HPDE6-E6E7 (cell line): ENCODE data around the gene KDM1B.

Experiments used
- DNase-seq: peaks from one replicate; pipeline ENCODE4 v3.0.0; 2011; ENCODE audit warnings: missing footprints; ENCODE audit errors: extremely low spot score

The KDM1B gene

DNA sequence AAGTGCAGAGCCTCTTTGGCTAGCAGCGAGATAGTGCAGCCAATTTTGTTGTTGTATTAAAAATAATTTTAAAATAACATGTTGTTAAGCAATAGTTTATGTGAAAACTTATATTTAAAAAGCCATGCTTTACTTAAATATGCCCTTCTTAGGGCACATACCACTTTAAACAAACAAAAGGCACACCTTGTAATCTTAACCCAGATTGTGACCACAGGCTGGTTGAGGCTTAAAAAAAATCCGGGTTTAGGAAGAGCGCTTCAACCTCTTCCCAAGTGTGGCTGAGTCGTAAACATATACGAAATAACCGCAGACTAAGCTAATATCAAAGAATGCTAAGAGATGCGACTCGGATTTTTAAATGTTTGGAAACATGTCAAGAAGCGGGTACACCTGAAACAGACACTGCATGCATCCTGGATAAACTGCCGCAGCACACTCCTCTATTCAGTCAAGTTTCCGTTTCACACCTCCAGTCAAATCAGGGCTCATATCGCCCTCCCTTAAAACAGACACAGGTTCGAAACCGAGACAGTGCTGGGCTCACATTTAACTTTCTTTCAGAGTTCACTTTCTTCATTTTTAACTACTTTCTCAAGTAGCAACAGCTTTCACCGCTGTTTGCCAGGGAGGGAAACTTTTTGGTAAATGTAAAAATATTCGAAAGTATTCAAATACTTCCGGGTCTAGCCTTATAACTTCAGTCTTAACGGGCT, 107.6 kb downstream of the KDM1B start:
- DNase-seq: no peak

DNA sequence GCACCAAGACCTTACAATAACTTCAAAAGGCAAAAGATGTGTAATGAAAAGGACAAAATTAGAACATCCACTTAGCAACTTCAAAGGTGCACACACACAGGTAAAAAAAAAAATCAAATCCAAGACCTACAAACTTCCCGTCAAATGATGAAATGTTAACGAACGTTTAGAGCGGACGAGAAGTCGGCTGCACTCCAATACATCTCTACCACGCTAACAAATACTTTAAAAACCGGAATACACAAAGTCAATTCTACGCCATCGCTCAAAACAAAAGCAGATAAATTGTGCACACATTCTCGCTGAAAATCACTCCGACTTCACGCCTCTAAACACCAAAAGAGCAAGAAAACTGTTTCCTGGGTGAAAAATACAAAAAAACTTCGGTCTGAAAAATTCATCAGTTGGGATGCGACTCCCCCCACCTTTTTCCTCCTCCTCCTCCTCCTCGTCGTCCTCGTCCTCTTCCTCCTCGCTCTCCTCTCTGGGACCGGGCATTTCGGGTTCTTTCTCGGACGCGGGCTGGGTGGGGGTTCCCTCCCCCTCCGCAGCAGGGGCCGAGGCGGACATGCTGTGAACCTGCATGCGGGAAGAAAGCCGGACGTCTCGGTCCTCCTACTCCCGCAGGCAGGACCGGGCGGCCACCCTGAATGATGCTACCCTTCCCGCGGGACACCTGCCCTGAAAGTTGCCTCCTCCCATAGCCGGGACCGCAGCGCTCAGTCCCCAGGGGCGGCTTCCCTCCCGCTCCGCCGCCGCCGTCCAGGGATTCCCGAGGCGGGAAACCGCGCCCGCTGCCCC, 108.4 kb downstream of the KDM1B start:
- no peak for DNase-seq

DNA sequence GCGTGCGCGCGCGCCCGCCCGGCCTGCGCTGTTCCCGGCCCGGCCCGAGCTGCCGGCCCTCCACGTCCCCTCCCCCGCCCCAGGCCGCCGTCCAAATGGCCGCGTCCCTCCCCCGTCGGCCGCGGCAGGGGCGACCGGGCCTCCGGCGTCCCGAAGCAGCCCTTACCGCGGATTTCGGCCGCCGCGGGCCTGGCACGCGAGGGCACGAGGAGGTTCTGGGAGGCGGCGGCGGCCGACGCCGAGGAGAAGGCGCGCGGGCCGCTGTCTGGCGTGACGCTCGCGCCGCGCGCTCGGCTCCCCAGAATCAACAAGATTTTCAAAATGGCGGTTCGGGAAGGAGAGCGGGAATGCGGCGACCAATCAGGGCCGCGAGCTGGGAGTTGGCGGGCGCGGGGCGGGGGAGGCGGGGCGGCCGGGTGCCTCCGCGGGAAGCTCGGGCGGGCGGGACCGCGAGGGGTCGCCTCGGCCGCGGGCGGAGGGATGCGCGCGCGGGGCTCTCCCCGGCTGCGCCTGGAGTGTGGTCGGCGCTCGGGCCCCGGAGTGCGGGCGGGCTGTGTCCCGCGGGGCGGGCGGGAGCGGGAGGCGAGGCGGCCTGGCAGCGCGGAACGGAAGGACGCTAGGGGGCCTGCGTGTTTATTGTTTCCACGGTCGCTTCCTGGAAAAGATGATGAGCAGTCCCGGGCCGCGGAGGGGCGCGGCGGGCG, 109.1 kb downstream of the KDM1B start, which contains the start of gene DEK:
DEK (minus strand) TSS at position 312 of the 704 bp plus-strand sequence. CDS start 543 bp downstream, outside the sequence.
- DNase-seq: peak; percentile 73

DNA sequence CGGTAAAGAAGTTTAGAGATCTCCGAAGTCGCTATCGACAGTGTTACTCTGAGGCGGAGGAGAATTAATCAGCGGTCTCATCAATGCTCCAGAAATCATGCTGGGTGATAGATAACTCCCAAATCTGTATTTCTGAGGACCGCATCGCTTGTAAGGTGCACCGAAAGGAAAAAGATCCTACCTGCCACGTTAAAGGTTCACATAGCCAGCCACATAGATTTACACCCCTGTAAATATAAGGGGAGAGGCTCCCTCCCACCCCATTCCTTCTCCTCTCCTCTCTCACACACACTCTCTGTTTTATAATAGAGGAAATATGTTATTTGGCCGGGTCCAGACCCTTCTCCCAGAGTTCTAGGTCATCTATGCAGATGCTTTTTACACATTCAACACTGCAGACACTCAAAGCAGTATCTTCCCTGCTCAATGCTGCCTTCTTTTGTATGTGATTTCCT, 109.7 kb downstream of the KDM1B start:
- no peak for DNase-seq

DNA sequence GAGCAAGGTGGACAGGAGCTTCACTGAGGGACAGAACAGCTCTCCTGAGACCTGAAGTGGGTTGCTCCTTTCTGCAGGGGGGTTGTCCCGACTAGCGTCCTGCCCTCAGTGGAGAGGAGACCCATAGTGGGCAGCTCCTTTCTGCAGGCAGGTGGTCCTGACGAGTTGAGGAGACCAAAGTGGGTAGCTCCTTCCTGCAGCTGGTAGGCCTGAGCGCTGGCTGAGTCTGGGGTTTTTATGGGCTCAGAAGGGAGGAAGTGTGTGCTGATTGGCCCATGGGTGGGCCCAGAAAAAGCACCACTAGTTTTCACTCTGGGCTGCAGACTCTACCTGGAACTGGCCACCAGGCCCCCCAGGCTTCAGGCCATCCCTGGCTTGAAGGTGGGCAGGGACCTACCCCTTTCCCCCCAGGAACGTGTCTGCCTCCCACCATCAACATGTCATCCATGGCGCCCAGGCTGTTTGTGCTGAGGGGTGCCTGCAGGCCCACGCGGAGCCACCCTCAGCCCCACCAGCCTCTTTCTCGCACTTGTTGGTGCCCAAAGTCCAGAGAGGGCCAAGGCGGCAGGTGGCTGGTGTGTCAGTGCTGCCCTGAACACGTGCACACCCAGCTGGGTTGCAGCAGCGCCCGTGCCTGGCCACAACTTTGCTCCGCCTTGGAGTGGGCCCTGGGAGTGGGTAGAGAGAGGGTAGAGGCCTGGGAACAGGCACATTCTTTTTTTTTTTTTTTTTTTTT, 110.7 kb downstream of the KDM1B start:
- no peak for DNase-seq

DNA sequence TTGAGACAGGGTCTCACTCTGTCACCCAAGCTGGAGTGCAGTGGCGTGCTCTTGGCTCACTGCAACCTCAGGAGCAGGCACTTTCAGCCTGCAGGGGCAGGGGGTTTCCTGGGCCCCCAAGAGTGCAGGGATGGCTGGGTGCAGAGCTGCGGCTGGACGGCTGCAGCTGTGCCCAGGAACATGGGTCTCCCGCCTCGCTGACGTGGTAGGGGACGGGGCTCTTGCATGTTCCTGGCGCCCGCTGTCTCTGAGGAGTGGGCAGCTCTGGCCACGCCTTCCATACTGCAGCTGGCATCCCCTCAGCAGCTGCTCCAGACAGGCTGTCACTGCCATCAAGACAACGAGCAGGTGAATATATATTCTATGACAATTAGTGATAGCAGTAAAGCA, 111.3 kb downstream of the KDM1B start:
- no peak for DNase-seq

DNA sequence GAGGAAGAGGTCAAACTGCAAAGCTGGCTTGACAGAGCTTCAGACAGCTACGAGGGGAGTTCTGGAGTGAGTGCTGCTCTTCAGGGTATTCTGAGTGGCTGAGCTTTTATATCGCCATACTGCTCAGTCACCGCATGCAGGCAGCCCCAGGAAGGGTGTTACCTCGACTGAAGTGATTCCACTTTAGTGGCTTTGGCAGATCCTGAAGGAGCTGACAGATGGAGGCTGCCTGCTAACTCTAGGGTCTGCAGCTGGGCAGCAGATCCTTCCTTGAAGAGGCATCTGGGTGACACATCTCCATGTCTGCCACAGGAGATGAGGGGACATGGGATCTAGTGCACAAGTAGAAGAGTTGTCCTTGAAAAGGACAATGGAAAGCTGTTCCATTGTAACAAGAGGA, 112.8 kb downstream of the KDM1B start:
- no peak for DNase-seq

DNA sequence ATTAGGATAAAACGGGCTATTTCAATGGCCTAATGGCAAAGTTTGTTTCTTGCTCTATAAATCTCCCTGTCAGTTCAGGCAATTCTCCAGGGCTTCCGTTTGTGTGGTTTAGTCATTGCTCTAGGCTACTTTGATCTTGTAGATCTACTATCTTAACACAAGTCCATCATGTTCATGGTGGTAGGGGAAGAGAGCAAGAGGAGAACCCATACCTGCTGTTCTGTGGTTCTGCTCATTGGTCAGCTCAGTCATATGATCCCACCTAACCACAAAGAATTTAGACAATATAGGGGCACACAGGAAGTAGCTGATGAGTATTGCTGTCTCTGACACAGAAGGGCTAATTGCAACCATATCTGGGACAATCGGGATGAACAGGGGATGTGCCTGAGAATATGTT, 114.0 kb downstream of the KDM1B start:
- no peak for DNase-seq

DNA sequence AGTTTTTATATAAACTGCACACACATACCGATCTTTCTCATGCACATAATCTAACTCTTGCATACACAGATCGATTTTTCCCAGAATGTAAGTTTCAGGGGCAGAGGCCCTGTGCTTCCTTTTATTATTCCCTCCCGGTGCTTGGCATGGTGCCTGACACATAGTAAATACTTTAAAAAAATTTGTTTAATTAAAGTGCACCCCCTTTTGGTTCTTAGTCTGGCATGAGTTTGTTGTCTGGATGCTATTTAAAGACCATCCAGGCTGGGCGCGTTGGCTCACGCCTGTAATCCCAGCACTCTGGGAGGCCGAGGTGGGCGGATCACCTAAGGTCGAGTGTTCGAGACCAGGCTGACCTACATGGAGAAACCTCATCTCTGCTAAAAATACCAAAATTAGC, 114.5 kb downstream of the KDM1B start:
- no peak for DNase-seq

DNA sequence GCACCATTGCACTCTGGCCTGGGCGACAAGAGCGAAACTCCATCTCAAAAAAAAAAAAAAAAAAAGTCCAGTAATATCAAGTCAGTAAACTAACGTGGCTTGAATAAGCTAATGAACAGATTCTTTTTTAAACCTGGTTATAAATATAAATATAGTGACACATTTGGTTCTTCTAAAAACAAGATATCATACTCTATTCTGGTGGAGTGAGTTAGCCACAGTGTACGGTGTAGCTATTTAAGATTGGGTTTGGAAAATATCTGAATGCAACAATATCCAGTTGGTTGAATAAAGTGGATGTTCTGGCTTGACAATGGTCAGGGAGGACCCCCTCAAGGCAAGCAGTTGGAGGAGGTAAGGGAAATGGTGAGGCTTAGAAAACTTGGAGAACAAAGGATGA, 115.0 kb downstream of the KDM1B start:
- DNase-seq: no peak
